IPS-NIHi7 (cell line): ENCODE data around the gene HES6.

ENCODE experiments used
- DNase-seq: peaks from one replicate; pipeline ENCODE4 v3.0.0; 2012; ENCODE audit warnings: mixed read lengths; ENCODE audit errors: extremely low spot score

The HES6 gene, protein sequence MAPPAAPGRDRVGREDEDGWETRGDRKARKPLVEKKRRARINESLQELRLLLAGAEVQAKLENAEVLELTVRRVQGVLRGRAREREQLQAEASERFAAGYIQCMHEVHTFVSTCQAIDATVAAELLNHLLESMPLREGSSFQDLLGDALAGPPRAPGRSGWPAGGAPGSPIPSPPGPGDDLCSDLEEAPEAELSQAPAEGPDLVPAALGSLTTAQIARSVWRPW

DNA sequence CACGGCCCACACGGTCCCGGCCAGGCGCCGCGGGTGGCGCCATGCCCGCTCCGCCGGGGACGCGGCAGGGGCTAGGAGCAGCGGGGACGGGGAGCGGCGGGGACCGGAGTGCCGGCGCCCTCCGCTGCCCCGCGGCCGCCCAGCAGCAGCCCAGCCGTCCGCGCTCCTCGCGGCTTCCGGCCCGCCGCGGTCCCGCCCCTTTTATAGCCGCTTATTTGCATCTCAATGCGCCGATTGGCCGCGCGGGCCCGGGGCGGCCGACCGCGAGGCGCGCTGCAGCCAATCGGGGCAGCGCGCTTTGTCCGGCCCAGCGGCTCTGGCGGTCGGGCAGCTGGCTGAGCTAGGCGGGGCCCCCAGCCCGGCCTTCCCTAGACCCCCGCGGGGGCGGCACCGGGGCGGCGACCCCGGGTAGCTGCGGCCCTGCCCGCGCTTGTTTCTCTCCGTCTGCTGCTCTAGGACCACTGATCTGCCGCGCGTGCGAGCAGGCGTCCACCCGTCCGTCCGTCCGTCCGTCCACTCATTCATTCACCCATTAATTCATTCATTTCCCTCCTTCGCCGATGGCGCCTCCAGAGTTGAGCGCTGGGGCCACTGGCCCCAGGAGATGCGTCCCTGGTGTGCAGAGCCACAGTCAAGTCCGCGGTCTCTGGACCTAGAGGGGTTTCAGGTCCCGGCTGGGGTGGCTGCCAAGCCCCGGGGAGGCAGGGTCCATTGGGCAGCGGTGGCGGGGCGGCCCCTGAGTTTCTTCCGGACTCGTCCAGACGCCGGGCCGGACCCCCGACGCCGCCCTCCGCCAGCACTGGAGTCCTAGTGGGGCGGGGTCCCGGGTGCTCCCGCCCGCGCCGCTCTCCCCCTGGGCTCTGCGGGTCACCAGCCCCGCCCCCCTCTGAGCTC, at the start of gene HES6:
Gene HES6, minus strand, starts transcription at position 176 of the 894 bp plus-strand sequence. Its CDS starts 133 bp downstream, at position 43.
- DNase-seq: peak; percentile 98

DNA sequence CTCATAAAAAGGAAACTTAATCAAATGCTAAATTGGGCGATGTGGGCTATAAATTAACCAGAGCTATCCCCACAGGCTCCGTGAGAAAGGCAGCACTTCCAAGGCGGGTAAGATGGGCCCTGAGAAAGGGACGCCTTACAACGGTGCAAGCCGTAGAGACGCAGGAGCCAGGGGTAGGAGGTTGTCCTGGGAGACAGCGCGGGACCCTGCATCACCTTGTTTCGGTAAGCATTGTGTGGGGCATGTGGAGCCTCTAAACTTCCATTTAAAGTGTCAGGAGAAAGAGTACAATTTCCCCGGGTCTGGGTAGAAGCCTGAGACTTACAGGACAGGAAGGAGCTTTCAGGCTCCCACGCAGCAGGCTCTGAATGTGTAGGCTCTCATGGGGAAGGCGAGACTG, 49.7 kb upstream of the HES6 start:
- DNase-seq: no peak

DNA sequence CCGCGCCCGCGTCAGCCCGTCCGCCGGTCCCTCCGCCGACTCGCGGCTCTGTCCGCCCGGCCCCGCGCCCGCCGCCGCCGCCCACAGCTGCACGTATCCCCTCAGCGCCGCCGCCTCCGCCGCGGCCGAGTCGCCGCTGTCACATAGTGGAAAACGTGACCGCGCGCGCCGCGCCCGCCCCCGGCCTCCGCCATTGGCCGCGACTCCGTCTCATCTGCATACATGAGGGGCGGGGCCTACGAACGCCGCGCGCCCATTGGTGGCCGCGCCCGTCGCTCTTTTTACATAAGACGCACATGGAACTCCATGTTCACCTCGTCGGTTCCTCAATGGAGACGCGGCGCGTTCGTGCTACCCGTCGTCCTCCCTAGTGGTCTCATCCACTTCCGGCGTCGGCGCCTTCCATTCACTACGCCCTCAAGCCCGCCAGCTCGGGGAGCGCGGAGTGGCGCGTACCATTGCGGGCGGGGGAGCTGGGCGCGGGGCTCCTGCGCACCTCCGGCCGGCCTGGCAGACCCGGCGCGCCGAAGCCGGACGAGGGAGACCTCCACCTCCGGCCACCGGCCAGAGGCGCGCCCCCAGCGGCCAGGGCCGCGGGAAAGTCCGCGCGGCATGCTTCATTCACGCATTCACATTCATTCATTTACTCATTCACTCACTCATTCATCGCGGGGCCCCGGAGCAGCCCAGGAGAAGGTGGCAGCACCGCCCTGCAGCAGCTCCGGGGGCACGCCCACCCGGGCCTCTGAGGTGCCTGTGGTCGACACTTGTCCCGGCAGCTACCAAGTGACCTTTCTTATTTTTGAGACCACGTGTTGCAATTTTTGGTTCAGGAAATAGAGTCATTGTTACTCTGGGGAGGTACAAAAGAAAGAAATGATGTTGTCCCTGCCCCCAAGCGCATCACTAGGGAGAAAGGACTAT, 49.1 kb upstream of the HES6 start:
- peak; percentile 91 for DNase-seq

DNA sequence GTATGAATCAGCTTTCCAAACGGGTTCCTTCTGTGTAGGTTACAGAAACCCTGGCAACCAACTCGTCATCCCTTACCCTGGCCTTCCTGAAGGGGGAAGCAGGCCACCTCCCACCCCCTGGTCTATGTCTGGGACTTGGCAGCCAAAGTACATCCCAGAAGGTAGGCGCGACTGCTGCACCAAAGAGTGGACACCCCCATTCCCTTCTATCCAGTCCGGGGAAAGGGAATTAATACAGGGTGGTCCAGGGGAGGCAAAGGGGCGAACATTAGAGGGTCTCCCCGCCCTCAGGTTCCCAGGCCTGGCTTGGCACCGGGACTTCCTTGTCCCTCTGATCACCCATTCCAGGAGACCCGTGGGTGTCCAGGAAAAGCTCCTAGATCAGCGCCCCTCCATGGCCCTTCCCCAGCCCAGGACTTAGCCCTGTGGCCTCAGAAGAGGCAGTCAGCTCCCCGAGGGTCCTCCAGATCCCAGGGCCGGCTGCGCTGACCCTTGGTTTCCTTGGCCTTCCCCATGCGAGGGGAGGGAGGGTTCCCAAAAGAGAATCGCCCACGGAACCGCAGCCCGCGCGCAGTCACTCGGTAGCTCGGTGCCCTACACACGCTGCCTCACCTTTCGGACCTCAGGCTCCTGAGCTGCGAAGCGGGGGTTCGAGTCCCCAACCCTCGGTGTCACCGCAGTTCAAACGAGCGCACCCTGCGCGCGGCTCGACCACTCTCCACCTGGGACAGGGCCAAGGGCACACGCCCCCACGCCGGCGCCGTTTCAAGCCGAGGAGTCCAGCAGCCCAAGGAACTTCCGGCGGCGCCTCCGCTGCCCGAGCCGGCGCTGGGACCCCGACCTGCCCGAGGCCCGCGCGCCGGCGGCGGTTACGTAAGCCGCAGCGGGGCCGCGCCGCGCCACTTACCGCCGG, 48.2 kb upstream of the HES6 start, which contains the start of gene PER2:
Gene PER2, minus strand, starts transcription at position 874 of the 913 bp plus-strand sequence. CDS start 10,674 bp downstream, outside the sequence.
- peak; percentile 64 for DNase-seq

DNA sequence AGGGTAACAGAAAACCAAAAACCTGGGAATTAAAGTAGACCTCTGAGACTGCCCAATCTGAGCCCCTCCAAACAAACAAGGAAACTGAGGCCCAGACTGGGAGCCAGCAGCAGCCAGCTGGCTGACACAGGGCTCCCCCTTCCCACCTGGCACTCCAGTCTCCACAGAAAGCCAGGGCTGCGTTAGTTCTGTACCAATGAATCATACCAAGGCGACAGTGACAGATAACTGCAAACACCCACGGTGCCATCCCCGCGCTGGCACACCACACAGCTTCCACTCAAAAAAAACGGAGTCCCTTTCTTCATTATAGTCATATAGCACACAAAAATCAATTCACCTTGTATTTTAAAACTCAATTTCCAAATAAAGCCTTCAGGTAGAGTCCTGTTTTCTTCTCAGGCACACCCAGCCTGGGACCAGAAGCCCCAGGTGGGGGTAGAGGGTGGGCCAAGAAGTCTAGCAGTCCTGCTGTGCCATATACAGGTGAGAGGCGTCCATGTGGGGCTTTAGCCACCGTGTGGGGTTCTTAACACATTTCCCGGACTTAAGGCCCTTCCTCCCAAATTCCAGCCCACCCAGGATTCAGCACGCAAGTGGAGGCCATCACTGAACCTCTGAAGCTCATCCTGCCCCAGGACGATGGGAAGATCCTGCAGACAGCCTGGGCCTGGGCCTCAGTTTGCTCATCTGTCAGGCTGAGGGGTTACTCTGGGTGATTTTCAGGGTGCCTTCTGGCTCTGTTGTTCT, 47.3 kb upstream of the HES6 start:
- DNase-seq: no peak

DNA sequence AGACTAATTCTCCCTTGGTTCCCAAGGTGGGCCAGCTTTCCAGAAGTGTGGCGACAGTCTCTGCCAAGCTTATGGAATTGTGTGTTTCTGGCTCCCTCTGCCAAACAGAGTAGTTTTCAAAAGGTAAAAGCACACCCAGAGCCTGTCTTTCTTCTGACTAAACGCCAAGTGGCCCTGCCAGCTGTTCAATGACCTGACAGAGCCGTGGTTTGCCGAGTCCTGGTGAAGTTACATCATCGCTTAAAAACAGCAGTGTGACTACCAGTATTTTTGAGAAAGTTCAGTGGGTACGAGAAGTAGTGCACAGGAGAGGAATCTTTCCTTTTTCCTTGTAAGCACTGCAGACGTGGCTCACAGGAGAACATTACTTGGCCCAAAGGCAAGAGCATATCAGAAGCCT, 46.7 kb upstream of the HES6 start:
- no peak for DNase-seq

DNA sequence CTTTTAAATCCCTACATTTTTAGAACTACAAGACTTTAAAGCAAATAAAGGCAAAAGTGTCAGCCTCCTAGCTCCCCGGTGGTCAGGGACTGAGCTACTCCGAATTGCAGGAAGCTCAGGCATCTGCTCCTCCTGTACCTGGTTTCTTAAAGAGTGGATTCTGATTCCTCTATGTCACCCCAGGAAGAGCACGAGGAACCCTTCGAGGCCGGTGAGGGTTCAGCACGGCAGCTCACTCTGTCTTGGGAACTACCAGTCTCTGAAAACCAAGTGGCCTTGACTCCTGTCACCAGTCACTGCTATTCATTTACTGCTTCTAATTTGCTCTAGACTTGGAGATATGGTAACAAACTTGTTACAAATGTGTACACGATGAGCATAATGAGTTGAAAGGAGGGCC, 46.3 kb upstream of the HES6 start:
- no peak for DNase-seq

DNA sequence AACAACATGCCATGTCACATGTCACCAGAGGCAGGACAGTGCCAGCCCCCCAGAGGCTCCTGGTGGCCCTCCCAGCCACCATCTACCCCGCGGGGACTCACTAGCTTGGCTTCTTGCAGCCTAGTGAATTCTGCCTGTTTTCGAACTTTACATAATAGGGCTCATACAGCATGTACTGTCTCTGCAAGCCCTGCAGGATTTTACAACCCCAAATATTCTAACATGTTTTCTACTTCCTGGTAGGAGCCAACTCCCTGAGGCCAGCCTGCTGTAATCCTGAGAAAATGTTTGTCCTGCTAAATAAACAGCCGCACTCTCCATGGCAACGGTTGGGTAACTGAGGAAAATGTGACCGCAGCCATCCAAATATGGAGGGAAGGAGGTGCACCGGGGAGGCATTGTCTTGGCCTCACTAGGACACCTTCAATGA, 45.8 kb upstream of the HES6 start:
- DNase-seq: no peak

DNA sequence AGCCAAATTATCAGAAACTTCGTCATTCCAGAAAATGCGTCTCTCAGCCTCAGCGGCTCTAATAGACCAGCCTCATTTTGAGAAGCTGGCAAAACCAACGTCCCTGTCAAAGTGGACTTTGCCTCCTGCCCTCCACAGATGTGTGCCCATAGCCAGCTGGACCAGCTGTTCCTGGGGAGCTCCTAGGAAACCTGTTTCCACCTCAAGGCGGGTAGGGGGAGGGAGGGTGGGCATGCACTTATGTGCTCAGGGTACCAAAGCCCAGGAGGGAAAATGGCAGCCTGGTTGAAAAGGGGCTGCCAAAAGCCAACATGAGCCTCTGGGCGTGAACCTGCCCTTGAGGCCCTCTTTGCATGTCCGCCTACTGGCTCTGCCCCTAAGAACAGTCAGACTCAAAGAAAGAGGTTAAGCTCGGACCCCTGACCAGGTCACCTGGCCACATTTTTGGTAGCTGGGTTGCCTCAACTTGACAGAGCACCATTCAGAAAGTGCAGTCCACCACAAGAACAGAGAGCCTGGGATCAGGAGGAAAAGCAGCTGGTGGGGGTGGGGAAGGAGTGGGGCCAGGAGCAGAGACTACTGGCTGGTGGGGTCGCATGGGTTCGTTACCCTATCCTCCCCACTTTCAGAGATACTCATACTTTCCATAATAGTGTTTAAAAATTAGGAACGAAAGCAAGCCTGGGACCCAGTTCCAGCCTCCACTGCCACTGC, 45.1 kb upstream of the HES6 start:
- no peak for DNase-seq

DNA sequence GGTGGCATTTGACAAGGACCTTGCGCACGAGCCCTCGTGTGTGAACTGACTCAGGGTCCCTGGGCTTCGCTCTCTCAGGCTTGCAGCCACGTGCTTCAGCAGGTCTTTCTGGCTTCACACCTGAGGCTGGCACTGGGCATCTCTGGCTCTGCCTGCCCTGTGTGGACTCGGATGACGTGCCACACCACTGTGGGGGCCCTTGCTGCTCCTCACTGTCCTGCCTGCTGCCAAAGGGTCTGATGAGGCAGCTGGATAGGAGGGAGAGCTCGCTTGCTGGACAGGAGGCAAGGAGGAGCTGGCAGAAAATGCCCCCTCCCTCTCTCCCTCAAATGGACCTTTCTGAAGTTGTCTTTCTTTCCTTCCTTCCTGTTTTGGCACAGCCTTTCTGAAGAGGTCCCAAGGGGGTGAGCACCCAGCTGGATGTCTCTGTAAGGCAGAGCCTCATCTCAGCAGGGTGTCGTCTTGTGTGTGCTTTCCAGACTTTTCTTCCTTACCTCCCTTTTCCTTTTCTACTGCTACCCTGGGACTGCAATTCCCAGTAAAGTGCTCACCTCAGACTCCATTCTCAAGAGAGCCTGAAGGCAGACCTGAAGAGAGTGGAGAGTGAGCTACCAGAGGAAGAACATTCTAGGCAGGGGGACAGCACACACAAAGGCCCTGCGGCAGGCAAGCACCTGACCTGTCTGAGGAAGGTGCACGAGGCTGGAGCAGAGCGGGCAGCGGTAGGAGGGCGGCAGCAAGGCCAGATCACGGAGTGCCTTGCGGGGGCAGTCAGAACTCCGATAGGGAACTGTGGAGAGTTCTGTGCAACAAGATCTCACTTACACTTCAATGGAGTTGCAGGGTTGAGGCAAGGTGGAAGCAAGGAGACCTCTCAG, 43.3 kb upstream of the HES6 start:
- no peak for DNase-seq

DNA sequence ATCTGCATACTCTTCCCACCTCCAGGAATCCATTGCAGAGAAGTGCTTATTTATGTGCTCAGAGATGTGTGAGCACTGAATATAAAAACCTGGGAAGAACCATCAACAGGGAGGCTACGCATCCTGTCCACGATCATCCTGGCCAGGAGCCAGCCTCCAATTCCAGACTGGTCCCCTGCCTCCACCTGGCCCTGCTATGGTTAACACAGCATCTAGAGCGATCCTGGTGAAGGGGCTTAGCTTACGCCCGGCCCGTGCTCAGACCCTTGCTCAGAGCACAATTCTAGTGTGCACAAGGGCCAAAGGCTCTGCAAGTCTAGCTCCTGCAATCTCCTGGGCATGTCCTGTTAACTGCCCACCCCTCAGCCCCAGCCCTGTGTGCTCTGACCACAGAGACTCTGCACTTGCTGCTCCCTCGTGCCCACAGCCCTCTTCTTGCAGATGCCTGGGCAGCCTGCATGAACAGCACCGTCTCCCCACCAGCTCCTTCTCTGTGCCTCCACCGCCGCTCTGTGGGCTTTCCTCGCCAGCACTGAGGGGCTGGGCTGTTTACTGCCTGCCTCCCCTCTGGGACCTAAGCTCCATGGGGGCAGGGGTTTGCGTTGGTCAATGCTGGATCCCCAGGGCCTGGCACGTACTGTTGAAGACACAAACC, 42.1 kb upstream of the HES6 start:
- no peak for DNase-seq

DNA sequence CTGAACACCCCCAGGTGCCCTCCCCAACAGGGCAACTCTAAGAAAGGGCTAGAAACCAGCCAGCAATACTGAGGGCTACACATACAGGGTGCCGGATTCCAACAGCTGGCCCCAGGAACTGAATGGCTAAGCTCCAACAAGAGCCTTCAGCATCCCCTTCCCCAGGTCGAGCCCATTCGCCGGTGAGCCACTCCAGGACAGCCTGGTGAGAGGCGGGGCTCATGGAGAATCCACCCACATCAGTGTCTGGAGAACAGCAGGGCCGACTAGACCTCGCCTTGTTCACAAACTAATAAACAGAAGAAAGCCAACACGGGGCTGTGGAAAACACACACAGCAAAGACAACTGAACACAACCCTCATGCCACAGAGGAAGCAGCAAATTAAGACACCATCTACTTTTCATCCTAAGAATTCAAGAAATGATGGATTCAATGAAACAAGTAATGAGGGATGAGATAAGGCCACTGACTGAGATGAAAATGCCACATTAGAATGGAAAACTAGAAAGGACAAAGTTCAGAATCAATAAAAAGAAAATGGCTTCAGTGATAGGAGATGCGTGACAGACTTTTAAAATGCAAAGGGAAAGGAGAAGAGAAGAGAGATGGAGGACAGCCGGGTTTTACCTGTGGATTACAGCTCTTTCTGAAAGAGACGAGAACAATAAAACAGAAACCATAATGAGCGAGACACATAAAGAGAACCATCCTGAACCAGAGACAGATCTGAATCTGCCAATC, 40.4 kb upstream of the HES6 start:
- DNase-seq: no peak

DNA sequence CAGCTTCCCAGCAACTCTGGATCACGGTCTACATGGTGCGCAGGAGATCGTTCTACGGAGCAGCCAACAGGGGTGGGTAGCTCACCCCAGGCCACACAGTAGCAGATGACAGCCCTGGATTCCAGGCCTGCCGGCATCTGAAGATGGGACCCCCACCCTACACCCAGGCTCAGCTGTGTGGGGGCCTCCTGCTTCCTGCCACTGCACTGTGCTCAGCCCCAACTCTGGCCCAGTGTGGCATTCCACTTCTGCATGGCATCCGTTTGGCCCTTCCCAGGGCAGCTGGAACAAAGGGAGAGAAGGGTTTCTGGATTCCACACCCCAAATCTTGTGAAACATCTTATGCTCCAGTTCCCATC, 39.5 kb upstream of the HES6 start:
- no peak for DNase-seq

DNA sequence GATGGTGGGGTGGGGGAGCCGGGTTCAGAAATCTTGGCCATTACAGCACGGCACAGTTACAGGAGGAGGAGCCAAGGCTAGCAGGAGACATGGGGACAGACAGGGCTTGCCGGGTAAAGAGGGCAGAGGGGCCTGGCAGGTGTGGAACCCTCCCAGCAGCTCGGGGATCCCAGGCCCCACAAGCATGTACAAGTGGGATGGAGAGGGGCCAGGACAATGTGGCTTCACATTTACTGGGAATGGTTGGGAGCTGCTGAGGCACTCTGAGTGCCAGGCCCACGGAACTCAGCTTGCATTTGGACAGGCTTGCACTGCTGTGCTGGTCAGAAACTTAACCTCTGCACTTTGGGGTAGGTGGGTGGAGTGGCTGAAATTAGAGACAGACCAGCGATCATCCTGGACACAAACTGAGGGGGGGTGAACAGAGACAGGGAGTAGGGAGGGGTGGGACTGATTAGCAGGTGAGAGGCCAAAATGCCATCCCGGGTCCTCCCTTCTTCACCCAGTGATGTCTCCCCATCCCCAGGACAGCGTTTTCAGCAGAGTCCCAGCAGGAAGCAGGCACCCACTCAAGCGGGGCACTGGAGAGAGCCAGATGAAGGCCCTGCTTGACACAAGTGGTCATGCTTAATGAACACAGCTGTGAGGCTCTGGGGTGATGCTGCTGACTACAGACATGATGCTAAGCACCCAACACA, 38.9 kb upstream of the HES6 start:
- no peak for DNase-seq

DNA sequence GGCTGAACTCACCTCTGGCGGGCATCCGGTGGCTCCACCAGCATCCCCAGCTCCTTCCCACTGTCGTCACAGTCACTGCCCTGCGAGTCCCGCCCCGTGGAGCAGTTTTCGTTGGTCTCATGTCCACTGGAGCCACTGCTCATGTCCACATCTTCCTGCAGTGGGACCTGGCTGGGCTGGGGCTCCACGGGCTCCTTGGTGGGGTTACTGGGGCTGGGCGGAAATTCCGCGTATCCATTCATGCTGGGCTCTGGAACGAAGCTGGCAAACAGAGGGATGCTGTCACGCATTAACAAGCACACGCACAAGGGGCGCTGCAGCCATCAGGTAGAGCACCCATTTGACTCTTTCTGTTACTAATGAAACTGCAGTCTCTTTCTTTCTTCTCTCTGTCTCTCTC, 37.9 kb upstream of the HES6 start:
- DNase-seq: peak; percentile 66

DNA sequence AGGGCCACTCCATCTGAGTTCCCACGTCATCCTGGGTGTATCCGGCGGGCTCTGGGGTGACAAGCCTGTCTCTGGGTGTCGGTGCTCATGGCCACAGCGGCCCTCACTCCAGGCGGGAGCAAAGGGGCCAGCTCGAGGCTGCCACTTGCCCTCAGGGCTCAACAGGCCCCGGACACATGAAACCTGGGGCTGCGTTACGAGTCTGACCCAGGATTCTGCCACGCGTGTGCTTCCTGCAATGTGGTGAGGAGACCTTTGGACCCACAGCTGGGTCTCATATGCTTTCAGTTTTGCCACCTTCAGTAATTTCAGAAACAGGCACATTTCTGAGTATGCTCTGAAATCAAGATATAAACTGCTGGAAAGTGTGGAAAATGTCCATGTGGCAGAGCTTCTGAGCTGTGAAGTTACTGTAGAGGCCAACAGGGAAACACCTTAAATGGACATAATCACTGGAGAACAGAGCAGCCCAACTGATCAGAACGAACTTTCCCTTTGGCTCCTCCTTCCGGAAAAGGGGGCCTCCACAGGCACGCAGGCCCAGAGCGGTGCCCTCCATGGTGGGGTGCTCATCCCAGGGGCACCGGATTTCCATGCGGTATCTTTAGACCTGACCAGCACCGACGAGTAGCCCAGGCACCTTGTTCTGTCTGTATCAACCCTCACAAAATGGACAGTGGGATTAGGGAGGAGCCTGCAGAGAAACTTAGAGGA, 34.5 kb upstream of the HES6 start:
- no peak for DNase-seq
